K562 treated with DMSO at 1 percent for 24 hours (cell line): ENCODE measurements around the gene ARL6IP1. TPM values are rescaled to one million over a fixed set of nuclear protein-coding genes. Genes with fewer than 3 reads are reported as not detected.

Experiments
- total RNA-seq: library from RNA; unstranded; fragments of 300-600 nt; gene quantifications from 2 replicates; pipeline ENCODE4 v1.2.3, GENCODE V29; 2022; ENCODE audit warnings: low read depth; ENCODE audit not compliant: insufficient read depth

The ARL6IP1 gene
- 123 and 155 TPM in 2 replicates for total RNA-seq

GRCh38 chr16:18801145-18801972, at the start of gene ARL6IP1:
Gene ARL6IP1 (minus strand): TSS chr16:18801549. CDS start chr16:18801466, 83 bp downstream.

GRCh38 chr16:18789850-18790706, 11.3 kb downstream of the ARL6IP1 start, which contains the start of gene RPS15A:
Gene RPS15A (minus strand): TSS chr16:18790334. CDS start chr16:18789113, 1,221 bp downstream.

Other genes with a start within 250 kb of the ARL6IP1 start
- 97.6 and 110 TPM in 2 replicates for gene NOMO2, start 239.5 kb downstream of the ARL6IP1 start, total RNA-seq
- gene RPS15A, start 11.2 kb downstream of the ARL6IP1 start, total RNA-seq: 4,569 and 4,875 TPM in 2 replicates
- gene SMG1, start 124.9 kb upstream of the ARL6IP1 start, total RNA-seq: 12.0 and 14.0 TPM in 2 replicates
- 1.5 and 1.8 TPM in 2 replicates for gene TMC7, start 182.4 kb upstream of the ARL6IP1 start, total RNA-seq